GM21723 (cell line): ENCODE results near the gene VEGFD.

Experiments
- ATAC-seq: cut with Tn5 transposase; IDR thresholded peaks from one replicate; pipeline ENCODE4 v1.9.1; 2021; ENCODE audit warnings: mild to moderate bottlenecking, moderate library complexity; ENCODE audit not compliant: unreplicated experiment

The VEGFD gene

GRCh38 chrX:15366506-15367352 lies 17.5 kb downstream of the VEGFD start:
- no peak for ATAC-seq

- ATAC-seq, result no peak
These were observed 24.5 kb downstream of the VEGFD start for GRCh38 chrX:15359701-15360100.

GRCh38 chrX:15358533-15358932 lies 25.7 kb downstream of the VEGFD start:
- no peak for ATAC-seq

GRCh38 chrX:15356444-15356843 lies 27.8 kb downstream of the VEGFD start:
- ATAC-seq, result no peak

GRCh38 chrX:15350329-15350996 lies 33.8 kb downstream of the VEGFD start:
- ATAC-seq, result no peak

GRCh38 chrX:15349046-15349445 lies 35.2 kb downstream of the VEGFD start:
- peak; percentile 75 for ATAC-seq

- ATAC-seq, result no peak
These were observed 38.2 kb downstream of the VEGFD start for GRCh38 chrX:15345976-15346375.

- no peak for ATAC-seq
These were observed 40.1 kb downstream of the VEGFD start for GRCh38 chrX:15344106-15344505.

- ATAC-seq, result no peak
These were observed 41.1 kb downstream of the VEGFD start for GRCh38 chrX:15343075-15343476.

GRCh38 chrX:15340867-15341266 lies 43.3 kb downstream of the VEGFD start:
- ATAC-seq, result no peak

- no peak for ATAC-seq
These were observed 48.2 kb downstream of the VEGFD start for GRCh38 chrX:15336023-15336413.

- peak; percentile 98 for ATAC-seq
These were observed 48.8 kb downstream of the VEGFD start, which contains the start of gene PIGA for GRCh38 chrX:15335135-15336022. Gene PIGA (minus strand): TSS chrX:15335523. CDS start chrX:15331930, 3,593 bp downstream.

GRCh38 chrX:15334561-15334960 lies 49.7 kb downstream of the VEGFD start:
- ATAC-seq, result no peak

- no peak for ATAC-seq
These were observed 55.4 kb downstream of the VEGFD start for GRCh38 chrX:15328821-15329220.

- ATAC-seq, result no peak
These were observed 56.1 kb downstream of the VEGFD start for GRCh38 chrX:15328131-15328530.

GRCh38 chrX:15322472-15322871 lies 61.7 kb downstream of the VEGFD start:
- ATAC-seq, result no peak

- ATAC-seq, result no peak
These were observed 62.1 kb downstream of the VEGFD start for GRCh38 chrX:15322072-15322471.

- no peak for ATAC-seq
These were observed 62.8 kb downstream of the VEGFD start for GRCh38 chrX:15321447-15321846.

- ATAC-seq, result no peak
These were observed 63.9 kb downstream of the VEGFD start for GRCh38 chrX:15320297-15320696.

- no peak for ATAC-seq
These were observed 65.1 kb downstream of the VEGFD start for GRCh38 chrX:15319075-15319474.

GRCh38 chrX:15315509-15315908 lies 68.7 kb downstream of the VEGFD start, which contains the start of gene ASB11:
Gene ASB11 (minus strand): TSS chrX:15315640. CDS start chrX:15315605, 35 bp downstream.
- no peak for ATAC-seq
